H54 (cell line): ENCODE results near the gene MOBP.

Source experiments
- DNase-seq: peaks from one replicate; pipeline ENCODE4 v3.0.0; 2011; ENCODE audit warnings: low spot score, mixed read lengths; ENCODE audit not compliant: insufficient read length
- FAIRE-seq: peaks from 3 replicates; lab custom pipeline; 2011; peaks lifted over from hg19 to GRCh38; lab: Jason Lieb, UNC
- POLR2A ChIP-seq: IDR thresholded peaks from 2 replicates; pipeline ENCODE4 v1.6.1; 2011; ENCODE audit warnings: low read depth, mild to moderate bottlenecking, low read length

Gene MOBP

DNA sequence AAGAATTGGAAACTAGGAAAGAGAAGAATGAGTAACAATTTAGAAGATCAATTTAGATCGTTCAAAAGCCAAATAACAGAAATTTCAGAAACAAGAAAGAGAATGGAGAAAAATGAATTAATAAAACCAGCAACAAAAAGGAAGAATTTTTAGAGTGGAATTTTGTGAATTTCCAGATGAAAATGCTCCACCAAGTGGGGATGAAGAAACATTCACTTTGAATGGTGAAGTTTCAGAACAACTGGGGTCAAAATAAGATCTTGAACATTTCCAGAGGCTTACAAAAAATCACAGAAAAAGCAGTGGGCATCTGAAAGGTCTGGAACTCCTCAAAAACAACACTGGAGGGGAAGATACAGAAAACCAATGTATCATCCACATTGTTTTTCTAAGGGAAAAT, 4.2 kb upstream of the MOBP start:
- FAIRE-seq, result no peak
- TF ChIP-seq POLR2A, result no peak
- DNase-seq, result no peak

GRCh38 chr3:39466988-39467387, 492 bp upstream of the MOBP start:
- no peak for FAIRE-seq
- no peak for TF ChIP-seq POLR2A
- DNase-seq, result no peak

GRCh38 chr3:39468108-39468436, 592 bp downstream of the MOBP start:
- FAIRE-seq, result no peak
- TF ChIP-seq POLR2A, result no peak
- no peak for DNase-seq

DNA sequence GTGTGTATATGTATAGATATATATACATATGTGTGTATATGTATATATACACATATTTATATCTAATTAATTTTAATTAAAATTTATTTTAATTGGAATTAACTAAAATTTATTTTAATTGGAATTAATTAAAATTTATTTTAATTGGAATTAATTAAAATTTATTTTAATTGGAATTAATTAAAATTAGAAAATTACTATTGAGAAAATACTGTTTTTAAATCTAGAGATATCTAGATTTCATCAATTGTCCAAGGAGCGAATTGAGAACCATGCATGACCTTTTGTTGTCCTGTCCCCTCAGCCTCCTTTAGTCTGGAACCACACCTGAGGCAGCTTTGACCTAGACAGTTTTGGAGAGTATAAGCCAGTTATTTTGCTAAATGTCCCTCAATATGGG, 1.8 kb downstream of the MOBP start:
- no peak for TF ChIP-seq POLR2A
- no peak for DNase-seq
- no peak for FAIRE-seq

- DNase-seq (no peak), FAIRE-seq (no peak)
- no peak for TF ChIP-seq POLR2A
Measured at GRCh38 chr3:39469945-39470344, 2.5 kb downstream of the MOBP start.

- DNase-seq, result no peak
- FAIRE-seq, result no peak
- TF ChIP-seq POLR2A, result no peak
Measured at GRCh38 chr3:39471652-39472051, 4.2 kb downstream of the MOBP start.

- no peak for TF ChIP-seq POLR2A
- no peak for FAIRE-seq
Measured at GRCh38 chr3:39473452-39474125, 6.1 kb downstream of the MOBP start.

GRCh38 chr3:39474126-39474515, 6.6 kb downstream of the MOBP start:
- FAIRE-seq (no peak), DNase-seq (no peak)
- TF ChIP-seq POLR2A, result no peak

More at GRCh38 chr3:39473452-39474125, 6.1 kb downstream of the MOBP start:
- no peak for DNase-seq

DNA sequence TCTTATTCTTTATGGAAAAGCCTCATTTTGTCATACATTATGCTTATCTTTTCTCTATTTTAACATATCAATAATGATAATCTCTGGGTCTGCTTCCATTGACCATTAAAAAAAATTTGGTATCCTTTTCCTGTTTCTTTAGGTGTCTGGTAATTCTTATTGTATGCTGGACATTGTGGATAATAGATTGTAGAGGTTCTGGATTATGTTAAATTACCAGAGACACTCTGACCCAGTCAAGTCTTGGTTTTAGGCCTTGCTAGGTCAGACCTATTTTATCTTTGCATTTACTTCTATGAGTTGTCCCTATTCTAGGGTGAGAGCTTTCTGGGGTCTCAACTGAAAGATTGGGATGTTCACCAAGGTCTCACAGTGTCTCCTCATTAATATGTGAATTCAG, 9.3 kb downstream of the MOBP start:
- DNase-seq, result no peak
- TF ChIP-seq POLR2A, result no peak
- FAIRE-seq, result no peak

DNA sequence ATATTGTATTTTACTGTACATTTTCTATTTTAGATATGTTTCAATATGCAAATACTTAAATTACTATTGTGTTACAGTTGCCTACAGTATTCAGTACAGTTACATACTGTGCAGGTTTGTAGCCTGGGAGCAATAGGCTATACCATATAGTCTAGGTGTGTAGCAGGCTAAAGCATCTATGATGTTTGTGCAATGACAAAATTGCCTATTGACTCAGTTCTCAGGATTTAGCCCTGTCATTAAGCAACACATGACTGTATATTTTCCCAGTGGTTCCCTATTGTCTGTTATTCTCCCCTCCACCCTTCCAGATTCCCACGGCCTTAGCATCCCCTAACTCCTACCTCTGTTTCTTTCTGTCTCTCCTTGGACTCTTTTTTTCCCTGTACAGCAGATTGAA, 10.7 kb downstream of the MOBP start:
- FAIRE-seq (no peak), DNase-seq (no peak)
- no peak for TF ChIP-seq POLR2A

DNA sequence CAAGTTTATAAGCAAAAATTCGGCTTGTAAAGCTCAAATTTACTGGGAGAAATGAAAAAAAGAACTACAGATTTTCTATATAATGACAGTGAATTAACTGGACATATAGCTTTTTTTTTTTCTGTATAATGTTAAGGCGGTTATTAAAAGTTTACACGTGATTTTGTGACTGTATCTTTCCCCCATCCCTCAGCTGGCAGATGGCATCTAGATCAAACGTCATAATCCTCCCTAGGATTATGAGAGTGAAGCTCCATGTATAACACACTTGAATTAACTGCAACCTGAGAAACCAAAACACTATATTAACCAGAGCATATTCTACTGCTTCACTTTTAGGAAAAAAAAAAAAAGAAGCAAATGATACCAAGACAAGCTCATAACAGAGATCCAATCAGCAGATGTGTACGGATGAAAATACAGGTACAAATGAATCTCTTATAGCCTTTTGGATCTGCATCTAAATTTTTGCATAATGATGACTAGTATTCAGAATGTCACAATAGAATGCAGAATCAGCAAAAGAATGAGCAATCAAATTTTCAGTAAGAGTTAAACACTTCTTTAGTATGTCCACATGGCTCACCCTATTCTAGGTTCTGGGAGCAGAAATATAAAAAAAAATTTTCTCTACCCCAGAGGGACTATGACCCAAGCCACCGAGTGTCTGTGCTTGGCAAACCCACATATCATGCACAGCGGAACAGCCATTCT, 12.4 kb downstream of the MOBP start:
- FAIRE-seq (no peak), DNase-seq (no peak)
- no peak for TF ChIP-seq POLR2A

DNA sequence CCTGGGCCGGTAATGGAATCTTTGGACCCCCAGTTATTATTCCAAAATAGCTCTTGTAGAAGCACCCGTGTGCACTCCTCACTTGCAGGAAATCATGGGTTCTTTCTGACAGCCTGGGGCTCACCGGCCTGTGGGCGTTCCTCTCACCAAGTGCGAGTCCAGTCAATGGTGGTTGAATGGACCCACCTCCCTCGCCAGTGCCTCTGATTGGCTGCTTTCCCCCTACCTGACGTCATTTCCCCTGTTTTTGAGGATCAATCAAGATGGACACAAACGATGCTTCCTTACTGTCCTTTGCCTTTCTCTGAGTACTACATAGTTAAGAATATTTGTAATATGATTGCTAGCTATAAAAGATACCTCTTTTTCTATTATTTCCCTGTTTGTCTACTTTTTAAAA, 18.1 kb downstream of the MOBP start:
- TF ChIP-seq POLR2A, result no peak
- DNase-seq (peak; percentile 10), FAIRE-seq (no peak)

DNA sequence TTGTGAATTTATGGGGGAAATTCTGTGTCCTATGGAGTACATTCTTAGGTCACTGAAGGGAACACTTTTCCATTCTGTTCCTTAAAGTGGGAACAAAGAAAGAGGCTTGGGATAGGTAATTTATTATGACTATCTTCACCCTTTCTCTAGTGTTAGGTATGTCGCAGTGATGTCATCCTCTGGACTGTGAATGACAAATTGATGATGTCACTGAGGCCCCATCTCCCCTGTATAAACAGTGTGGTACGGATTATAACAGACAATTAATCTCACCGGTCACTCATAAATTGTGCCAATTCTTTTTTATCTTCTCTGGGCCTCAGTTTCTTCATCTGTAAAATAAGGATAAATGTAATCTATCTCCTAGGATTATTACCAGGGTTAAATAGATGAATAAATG, 23.5 kb downstream of the MOBP start:
- FAIRE-seq (no peak), DNase-seq (no peak)
- no peak for TF ChIP-seq POLR2A

- DNase-seq (no peak), FAIRE-seq (no peak)
- no peak for TF ChIP-seq POLR2A
Measured at GRCh38 chr3:39491733-39492350, 24.4 kb downstream of the MOBP start.

DNA sequence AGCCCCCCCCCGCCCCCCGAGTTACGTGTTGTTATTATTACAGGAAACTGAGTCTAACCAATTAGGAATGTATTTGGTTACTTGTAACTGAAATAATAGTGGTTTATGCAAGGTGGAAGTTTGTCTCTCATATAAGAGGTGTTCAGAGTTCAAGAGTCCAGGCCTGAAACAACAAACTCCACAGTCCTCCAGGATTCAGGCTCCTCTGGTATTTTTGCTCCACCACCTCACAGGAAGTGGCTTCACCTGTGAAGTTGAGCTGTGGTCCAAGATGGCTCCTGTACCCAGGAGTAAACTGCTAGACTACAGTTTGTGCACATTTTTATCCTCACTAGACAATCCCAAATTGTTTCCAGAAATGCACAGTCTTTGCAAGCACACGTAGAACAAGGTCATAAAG, 27.3 kb downstream of the MOBP start:
- DNase-seq (no peak), FAIRE-seq (no peak)
- no peak for TF ChIP-seq POLR2A
